Muscle of arm (tissue), 12 donors: ENCODE results near the gene EIF4E. TPM values are rescaled to one million over a fixed set of nuclear protein-coding genes. Genes with fewer than 3 reads are reported as not detected.
"Not testable (repeated sequence)": the region's sequence is repeated elsewhere in the genome, so short reads cannot be mapped to it uniquely, and the experiment has no call there.

ENCODE experiments used
- DNase-seq: peaks from one replicate; pipeline ENCODE4 v3.0.0-alpha.2; 2013
- polyA plus RNA-seq, 12 donors: library from polyadenylated mRNA; unstranded; fragments of 120-200 nt; gene quantifications; one replicate each; pipeline ENCODE4 v1.2.1, GENCODE V29; 2013; ENCODE audit not compliant: insufficient read length in 12 of 12

The EIF4E gene
- polyA plus RNA-seq, 12 donors, result 34.6 to 75.3 (median 64.2) TPM; not detected in 1

DNA sequence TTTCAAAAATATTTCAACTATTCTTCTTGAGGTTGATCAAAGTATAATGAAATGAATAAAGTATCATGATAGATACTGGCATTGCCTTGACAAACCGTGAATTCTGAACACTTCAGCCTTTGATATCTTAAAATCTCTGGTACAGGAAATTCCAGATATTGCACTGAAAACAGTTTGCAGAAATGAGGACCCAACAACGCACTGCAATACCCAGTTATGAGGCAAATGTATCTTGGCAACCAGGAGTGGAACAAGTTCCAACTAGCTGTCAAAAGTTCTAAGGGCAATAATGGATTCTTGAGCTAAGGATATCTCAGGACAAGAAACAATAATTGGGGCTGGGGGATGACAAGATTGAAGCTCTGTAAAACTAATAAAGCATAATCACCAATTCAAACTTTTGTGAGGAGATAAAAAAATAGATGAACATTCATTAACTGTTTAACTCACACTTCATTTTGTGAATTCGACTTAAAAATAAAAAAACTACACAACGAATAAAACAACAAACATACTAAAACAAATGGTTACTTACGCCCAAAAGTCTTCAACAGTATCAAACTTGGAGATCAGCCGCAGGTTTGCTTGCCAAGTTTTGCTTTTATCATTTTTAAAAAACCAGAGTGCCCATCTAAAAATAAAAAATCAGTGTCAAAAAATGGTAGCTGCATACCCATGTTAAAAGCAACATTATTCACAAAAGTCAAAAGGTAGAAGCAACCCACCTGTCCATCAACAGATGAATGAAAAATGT lies 38.1 kb downstream of the EIF4E start:
- DNase-seq, result no peak

DNA sequence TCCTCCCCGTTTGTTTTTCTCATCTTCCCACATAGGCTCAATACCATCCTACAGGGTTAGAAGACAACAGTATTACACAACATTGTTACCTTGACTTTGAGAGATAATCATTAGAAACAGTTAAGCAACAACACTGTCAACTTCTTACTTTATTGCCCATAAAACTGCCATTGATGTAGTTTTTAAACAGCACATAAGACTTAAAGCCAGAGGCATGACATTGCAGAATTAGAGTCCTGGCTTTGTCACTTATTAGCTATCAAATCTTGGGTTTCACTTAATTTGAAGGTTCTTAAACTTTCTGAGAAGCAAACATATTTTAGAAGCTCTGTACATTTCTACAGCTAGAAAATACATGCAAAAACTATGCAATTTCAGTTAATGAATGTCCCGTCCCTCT lies 41.8 kb downstream of the EIF4E start:
- DNase-seq, result no peak

DNA sequence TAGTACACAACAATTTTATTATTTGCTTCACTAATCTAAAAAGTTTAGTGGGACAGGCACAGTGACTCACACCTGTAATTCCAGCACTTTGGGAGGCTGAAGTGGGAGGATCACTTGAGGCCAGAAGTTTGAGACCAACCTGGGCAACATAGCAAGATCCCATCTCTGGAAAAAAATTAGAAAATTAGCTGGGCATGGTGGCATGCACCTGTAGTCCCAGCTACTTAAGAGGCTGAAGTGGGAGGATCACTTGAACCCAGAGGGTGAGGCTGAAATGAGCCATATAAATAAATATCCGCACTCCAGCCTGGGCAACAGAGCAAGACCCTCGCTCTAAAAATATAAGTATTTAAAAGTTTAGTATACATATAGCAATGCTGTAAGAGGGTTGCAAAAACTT lies 42.6 kb downstream of the EIF4E start:
- not testable (repeated sequence) for DNase-seq

DNA sequence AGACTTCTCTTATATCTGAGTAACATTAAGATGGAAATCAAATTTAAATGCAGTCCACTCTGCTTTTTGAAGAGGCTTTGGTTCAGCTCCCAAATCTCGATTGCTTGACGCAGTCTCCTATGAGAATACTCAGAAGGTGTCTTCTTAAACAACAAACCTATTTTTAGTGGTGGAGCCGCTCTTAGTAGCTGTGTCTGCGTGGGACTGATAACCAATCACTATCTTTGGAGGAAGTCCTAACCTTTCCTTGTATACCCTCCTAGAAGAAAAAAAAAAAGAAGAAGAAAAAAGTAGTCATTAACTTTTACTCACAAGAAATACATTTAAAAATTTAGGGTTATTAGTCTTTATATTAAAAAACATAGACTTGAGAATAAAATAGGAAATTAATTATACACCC lies 48.0 kb downstream of the EIF4E start:
- not testable (repeated sequence) for DNase-seq

DNA sequence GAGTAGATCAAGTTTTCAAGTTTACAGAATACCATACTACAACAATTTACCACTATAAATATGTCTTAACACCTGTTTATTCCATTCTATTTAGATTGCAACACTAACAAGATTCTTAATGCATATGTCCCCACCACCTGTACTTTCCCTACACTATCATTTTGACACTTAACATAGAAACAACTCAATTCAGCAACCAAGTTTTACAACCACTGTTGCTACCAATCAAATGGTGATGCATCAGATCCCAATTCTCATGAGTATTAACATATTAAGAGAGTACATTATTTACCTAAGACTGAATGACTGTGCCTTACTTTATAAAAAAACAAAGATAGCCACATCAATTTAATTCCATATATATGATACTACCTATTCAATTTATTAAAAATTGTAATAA lies 49.4 kb downstream of the EIF4E start:
- no peak for DNase-seq

DNA sequence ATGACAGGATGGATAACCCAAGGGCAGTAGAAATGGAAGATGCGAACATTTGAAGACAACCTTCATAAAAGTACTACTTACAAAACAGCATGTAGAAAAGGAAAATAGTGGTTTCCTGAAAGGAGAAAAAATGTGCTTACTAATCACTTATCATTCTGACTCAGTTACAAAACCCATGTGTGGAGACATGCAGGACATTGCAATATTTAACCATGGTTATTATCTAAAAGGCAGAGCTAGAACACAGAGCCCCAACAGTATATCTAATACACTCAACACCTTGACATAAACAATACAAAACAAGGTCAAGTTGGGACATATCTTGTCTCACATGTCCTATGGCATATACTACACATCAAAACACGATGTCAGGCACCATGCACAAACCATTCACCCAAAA lies 55.9 kb downstream of the EIF4E start:
- DNase-seq, result no peak

DNA sequence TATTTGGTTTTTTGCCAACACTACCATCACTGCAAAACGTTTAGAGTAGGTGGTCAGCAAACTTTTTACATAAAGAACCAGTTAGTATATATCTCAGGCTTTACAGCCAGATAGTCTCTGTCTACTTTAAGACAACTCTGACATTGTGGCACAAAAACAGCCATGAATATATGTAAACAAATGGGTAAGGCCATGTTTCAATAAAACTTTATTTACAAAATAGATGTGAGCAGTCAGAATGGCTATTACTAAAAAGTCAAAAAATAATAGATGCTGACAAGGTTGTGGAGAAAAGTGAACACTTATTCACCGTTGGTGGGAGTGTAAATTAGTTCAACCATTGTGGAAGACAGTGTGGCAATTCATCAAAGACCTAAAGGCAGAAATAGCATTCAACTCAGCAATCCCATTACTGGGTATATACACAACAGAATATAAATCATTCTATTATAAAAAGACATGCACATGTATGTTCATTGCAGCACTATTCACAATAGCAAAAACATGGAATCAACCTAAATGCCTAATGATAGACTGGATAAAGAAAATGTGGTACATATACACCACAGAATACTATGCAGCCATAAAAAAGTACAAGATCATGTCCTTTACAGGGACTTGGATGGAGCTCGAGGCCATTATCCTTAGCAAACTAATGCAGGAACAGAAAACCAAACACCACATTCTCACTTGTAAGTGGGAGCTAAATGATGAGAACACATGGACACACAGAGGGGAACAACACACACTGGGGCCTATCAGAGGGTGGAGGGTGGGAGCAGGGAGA lies 56.6 kb downstream of the EIF4E start:
- not testable (repeated sequence) for DNase-seq

DNA sequence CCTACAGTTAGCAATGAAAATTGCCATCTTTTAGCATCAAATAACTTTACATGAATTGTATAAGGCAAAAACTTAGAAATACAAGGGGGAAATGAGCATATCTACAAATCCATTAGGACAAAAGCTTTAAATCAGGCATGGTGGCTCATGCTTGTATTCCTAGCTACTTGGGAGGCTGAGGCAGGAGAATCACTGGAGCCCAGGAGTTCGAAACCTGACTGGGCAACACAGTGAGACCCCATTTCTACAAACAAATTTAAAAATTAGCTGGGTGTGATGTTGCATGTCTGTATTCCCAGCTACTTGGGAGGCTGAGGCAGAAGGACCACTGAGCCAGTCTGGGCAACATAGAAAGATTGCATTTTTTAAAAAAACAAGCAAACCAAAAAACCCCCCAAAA lies 61.3 kb downstream of the EIF4E start:
- DNase-seq, result no peak

DNA sequence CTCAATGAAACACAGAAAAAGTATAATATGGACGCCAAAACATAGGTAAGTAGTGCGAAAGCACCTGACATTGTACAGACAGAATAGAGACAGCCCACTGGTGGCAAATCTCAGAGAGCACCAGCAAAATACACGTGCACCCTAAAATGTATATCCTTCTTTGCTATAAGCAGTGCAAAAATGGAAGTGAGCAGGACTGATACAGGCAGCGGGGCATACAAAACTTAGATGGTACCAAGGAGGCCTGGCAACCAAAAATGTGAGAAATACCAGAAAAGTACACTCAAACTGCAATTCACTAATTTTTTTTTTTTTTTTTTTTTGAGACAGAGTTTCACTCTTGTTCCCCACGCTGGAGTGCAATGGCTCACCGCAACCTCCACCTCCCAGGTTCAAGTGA lies 63.9 kb downstream of the EIF4E start:
- no peak for DNase-seq

DNA sequence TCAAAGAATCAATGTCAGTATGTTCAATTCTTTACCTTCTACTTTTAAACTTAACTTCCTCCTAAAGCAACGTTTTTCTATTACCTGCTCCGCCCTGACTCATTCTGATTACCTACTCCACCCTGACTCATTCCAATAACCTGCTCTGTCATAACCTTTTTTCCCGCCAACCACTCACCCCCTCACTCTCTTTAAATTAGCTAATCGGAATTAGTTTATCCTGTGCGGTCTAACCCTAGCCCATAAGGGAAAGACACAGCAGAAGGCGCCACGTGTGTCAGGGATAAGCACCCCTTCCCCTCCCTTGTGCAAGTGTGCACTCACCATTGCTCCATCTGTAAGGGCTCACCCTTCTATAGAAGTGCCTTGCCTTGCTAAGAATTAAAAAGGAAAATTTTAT lies 64.4 kb downstream of the EIF4E start:
- DNase-seq, result no peak

DNA sequence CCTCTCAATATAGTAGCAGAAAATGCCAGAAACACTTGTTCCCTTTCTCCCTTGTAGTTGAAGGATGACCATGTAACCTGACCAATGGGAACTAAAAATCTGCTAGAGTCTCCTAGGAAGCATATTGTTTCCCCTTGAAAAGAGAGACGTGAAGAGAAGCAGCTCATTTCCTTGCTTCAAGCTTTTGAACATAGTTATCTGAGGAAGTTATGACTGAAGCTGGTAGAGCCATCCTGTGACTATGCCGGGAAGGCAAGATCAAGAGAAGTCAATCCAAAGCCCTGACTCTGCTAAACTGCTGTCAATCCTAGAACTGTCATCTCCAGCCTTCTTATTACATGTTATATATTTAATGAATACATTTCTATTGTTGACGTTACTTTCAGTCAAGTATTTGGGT lies 66.6 kb downstream of the EIF4E start:
- DNase-seq, result no peak

DNA sequence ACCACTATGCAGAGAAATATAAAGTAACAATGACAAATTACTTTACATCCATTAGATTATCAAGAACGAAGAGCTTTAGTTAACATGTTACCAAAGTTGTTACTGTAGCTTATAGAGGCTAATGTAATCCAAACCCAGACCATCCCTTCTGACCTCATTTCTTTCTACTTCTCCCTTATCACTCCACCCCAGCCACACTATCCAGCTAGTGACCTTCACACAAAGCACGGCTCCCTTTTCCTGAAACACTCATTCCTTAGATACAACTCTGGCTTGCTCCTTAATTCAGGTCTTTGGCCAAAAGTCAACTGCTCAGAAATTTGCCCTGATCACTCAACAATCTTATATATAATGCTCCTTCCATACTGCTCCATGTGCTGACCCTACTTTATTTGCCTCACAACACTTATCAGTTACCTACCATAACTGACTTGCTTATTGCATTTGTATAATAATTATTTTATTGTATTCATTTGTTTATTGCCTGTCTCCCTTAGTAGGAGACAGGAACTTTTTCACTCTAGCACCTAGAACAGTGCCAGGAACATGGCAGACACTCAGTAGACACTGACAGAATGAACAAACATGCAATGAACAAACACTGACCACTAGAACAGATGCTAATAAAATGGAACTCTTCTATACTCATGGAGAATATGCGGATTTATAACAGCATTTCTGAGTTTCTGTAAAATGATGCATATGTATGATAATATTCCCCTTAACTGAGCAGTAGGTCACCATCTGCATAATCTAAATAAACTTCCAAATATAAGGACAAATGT lies 67.6 kb downstream of the EIF4E start:
- no peak for DNase-seq

DNA sequence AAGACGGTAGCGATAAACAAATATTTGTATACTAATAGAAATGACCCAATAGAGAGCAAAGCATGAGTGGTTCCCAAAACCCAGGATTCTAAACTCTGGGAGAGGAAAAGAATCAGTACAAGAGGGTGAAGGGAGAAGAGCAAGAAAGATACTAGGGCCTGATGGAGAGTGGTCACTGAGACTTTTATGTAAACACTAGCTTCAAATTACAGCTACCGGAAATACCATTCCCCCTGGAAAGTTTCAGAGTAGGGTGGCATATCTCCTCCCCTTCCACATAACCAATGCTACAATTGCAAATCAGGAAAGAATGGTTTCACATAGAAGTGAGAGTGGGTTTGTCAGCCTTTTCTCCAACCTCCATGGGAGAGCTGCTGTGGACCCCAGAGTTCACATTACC lies 77.1 kb downstream of the EIF4E start:
- no peak for DNase-seq

DNA sequence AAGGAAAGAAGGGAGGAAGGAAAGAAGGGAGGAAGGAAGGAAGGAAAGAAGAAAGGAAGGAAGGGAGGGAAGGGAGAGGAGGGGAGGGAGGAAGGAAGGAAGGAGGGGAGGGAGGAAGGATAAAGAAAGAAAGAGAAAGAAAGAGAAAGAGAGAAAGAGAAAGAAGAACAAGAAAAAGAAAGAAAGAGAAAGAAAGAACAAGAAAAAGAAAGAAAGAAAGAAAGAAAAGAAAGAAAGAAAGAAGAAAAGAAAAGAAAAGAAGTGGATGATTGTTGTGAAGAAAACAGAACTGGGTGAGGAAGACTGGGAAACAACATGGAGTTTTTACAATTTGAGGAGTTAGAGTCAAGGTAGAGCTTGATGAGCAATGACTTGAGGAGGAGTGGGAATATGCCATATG lies 78.0 kb downstream of the EIF4E start:
- no peak for DNase-seq

DNA sequence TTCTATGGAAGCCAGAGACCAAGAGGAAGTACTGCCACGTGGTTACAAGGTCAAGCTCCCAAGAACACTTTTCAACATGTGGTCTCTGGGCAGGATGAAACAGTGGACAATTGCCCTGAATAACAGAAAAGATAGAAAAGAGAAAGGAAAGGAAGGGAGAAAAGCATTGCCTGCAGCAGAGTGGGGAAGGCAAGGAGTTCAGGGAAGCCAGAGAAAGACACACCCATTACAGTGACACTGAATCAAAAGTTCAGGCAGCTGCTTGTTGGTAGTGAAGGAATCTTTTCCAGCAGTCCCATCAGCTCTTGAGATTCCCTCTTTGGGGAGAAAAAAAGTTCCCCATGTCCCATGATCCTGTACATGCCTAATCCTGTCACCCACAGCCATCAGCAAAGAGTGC lies 80.5 kb downstream of the EIF4E start:
- no peak for DNase-seq

DNA sequence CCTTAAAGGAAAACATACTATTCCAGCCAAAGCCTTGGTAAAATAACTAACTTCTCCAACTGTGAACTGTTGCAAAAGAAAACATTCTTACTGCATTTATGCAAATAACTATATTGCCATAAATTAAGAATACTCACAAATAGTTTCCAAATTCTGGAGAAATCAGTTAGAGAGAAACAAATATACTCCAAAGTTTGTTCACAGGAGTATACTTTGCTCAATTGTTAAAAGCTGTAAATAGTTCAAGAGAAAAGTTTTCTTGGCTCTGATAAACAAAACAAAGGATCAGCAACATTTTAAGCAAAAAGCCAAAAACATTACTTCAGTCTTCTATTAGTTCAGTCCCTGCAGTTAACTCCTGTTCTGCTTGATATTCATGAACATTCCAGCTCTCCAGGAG lies 83.0 kb downstream of the EIF4E start:
- no peak for DNase-seq

DNA sequence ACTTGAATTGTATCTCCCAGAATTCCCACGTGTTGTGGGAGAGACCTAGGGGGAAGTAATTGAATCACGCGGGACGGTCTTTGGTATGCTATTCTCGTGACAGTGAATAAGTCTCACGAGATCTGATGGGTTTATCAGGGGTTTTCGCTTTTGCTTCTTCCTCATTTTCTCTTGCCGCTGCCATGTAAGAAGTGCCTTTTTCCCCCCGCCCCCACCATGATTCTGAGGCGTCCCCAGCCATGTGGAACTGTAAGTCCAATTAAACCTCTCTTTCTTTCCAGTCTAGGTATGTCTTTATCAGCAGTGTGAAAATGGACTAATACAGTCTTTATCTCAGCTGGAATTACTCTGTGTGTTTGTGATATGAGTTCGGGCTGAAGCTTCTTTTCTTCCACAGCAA lies 86.0 kb downstream of the EIF4E start:
- not testable (repeated sequence) for DNase-seq

DNA sequence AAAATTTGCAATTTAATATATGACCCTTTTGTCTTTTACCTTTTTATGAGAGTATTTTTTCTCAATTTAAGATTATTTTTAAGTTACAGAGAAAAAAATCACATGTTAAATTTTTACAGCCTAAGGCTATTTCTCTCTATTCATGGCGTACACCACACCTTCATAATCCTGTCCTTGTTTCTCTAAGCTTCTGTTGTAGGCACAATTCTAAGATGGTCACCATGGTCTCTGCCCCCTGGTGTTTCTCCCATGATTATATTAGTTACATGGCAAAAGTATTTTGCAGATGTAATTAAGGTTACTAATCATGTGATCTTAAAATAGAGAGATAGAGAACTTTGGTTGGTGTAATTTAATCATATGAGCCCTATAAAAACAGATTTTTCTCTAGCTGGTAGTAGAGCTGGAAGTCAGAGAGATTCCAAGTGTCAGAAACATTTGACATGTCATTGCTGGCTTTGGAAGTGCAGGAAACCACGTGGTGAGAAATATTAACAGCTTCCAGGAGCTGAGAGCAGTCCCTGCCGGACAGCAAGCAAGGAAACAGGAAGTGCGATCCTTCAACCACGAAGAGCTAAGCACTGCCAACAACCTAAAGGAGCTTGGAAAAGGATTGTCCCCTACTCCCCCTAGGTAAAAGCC lies 89.8 kb downstream of the EIF4E start:
- peak; percentile 4 for DNase-seq

DNA sequence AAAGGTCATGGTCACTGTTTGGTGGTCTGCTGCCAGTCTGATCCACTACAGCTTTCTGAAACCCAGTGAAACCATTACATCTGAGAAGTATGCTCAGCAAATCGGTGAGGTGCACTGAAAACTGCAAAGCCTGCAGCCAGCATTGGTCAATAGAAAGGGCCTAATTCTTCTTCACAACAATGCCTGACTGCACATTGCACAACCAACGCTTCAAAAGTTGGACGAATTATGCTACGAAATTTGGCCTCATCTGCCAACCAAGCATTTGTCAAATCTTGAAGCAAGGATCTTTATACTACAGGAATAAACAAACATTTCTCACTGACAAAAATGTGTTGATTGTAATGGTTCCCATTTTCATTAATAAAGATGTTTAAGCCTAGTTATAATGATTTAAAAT lies 90.4 kb downstream of the EIF4E start:
- no peak for DNase-seq

DNA sequence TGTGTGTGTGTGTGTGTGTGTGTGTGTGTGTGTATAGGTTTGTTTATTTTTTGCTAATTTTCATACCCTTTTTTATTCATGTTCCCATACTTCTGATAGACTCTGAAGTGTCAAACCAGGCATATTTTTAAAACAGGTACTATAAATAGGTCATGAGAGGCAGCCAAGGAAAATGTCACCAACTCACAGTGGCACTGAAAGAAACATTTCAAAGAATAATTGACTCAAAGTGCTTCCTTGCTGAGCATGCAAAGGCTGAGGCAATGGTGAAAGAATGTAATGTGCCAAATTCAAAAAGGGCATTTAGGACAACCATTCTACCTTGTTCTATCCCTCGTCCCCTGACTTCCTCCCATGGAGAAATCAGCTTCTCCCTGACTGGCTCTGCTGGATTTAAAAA lies 95.5 kb downstream of the EIF4E start:
- no peak for DNase-seq

DNA sequence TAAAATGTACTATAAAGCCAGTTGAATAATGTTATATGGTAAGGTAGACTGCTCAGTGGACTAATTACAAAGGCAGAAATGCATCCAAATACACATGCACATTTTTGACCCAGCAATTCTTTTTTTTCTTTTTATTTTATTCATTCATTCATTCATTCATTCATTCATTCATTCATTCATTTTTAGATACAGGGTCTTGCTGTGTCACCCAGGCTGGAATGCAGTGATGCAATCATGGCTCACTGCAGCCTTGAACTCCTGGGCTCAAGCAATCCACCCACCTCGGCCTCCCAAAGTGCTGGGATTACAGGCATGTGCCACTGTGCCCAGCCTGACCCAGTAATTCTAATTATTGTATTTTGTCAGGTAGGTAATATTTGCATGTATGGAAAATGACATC lies 97.9 kb downstream of the EIF4E start:
- DNase-seq, result not testable (repeated sequence)
